ENCODE results near the gene SCFD2.
"Not testable (repeated sequence)": the region's sequence is repeated elsewhere in the genome, so short reads cannot be mapped to it uniquely, and the experiment has no call there.

The SCFD2 gene

GRCh38 chr4:53040851-53041250 is 325.0 kb downstream of the SCFD2 start:
- H3K4me3 ChIP-seq (replicated peaks; ENCODE audit: low read depth, low read length) = no peak overlapping the region
- no peak for DNase-seq (ENCODE audit: low read depth)
- TF ChIP-seq, protein P1, sequence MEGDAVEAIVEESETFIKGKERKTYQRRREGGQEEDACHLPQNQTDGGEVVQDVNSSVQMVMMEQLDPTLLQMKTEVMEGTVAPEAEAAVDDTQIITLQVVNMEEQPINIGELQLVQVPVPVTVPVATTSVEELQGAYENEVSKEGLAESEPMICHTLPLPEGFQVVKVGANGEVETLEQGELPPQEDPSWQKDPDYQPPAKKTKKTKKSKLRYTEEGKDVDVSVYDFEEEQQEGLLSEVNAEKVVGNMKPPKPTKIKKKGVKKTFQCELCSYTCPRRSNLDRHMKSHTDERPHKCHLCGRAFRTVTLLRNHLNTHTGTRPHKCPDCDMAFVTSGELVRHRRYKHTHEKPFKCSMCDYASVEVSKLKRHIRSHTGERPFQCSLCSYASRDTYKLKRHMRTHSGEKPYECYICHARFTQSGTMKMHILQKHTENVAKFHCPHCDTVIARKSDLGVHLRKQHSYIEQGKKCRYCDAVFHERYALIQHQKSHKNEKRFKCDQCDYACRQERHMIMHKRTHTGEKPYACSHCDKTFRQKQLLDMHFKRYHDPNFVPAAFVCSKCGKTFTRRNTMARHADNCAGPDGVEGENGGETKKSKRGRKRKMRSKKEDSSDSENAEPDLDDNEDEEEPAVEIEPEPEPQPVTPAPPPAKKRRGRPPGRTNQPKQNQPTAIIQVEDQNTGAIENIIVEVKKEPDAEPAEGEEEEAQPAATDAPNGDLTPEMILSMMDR (IDR thresholded peaks at IDR 0.05; ENCODE audit: low read length, missing control alignments) = no peak

DNA sequence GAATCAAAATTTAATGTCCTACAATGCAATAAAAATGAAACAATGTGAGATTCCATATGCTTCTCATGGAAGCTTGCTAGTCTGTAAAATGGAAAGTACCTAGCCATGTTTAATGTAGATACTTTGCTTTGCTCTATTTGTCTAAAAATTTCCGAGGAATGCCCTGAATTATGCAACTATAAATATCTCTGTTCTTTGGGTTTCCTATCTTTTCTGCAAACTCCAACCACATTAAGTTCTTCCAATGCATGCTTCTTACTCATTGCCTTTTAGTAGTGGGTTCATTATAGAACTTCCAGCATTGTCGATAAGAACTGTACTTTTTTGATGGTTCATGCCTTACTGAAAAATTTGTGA is 325.4 kb downstream of the SCFD2 start:
- TF ChIP-seq, protein P1 (IDR thresholded peaks at IDR 0.05; ENCODE audit: low read length, missing control alignments) = no peak
- H3K4me3 ChIP-seq (replicated peaks; ENCODE audit: low read depth, low read length) = no peak overlapping the region
- peak; percentile 51 for DNase-seq (ENCODE audit: low read depth)

- no peak overlapping the region for H3K4me3 ChIP-seq (replicated peaks; ENCODE audit: low read depth, low read length)
- no peak for DNase-seq (ENCODE audit: low read depth)
- TF ChIP-seq, protein P1 (IDR thresholded peaks at IDR 0.05; ENCODE audit: low read length, missing control alignments) = no peak
Observed at GRCh38 chr4:53039741-53040458, 326.0 kb downstream of the SCFD2 start.

DNA sequence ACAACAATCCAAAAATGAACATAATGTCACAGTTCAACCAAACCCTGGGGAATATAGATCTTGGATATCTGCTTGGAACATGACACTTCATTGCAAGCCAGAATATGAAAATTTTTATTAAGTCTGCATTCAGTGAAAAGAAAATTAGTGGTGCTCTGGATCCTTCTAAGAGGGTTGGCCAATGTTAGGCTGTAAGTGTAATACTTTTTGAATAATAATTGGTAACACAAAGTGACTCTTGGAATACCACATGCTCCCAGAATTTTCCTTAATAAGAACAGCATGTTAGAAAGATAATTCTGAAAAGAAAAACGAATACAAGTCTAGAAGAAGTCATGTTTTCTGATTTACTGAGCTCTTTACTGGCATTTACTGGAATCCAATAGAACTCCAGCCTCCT is 328.0 kb downstream of the SCFD2 start:
- TF ChIP-seq, protein P1 (IDR thresholded peaks at IDR 0.05; ENCODE audit: low read length, missing control alignments) = no peak
- DNase-seq (ENCODE audit: low read depth) = no peak

GRCh38 chr4:53032908-53033307 is 333.0 kb downstream of the SCFD2 start:
- not testable (repeated sequence) for H3K4me3 ChIP-seq (replicated peaks; ENCODE audit: low read depth, low read length); DNase-seq (ENCODE audit: low read depth)

More for the DNA sequence above, 328.0 kb downstream of the SCFD2 start:
- no peak overlapping the region for H3K4me3 ChIP-seq (replicated peaks; ENCODE audit: low read depth, low read length)

- no peak for DNase-seq (ENCODE audit: low read depth)
- TF ChIP-seq, protein P1 (IDR thresholded peaks at IDR 0.05; ENCODE audit: low read length, missing control alignments) = no peak
- no peak overlapping the region for H3K4me3 ChIP-seq (replicated peaks; ENCODE audit: low read depth, low read length)
Observed at GRCh38 chr4:53026233-53026632, 339.6 kb downstream of the SCFD2 start.

DNA sequence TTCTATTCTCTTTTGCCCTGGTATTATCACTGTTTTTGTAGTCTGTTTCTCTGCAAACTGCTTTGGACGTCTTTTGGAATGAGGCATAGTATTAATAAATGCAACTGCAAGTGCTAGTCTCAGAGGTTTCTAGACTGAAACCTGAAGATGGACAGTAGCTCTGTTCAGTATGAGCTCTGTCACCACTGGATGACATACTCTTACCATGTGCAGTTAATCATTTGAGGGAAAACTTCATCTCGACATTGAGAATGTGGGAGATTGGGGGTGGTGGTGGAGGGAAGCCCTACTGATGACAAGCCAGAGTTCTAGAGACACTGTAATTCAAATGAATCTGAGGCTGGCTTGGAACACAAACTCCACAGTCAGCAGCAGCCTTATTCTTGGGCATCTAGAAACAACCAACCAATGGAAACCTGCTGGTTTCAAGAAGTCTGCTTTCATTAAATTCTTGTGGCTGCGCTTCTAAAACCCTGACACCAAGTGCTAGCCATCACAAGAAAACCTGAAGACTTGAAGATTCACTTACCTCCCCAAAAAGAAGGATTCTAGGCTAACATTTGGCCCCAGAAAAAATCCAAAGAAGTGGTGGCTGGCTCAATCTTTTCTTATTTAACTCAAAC is 342.1 kb downstream of the SCFD2 start:
- DNase-seq (ENCODE audit: low read depth) = no peak
- TF ChIP-seq, protein P1 (IDR thresholded peaks at IDR 0.05; ENCODE audit: low read length, missing control alignments) = no peak
- H3K4me3 ChIP-seq (replicated peaks; ENCODE audit: low read depth, low read length) = no peak overlapping the region

Data from fibroblast of pulmonary artery (primary cell).